H1 (cell line): ENCODE data around the gene KCNJ9. TPM values are rescaled to one million over a fixed set of nuclear protein-coding genes. Genes with fewer than 3 reads are reported as not detected.

Experiments used
- CTBP2 ChIP-seq: IDR thresholded peaks from 2 replicates; pipeline ENCODE4 v1.7.0; 2011; ENCODE audit warnings: borderline replicate concordance, mild to moderate bottlenecking, moderate library complexity, mixed read lengths, low read length; ENCODE audit not compliant: insufficient read depth, insufficient read length
- SIX5 ChIP-seq: IDR thresholded peaks from 2 replicates; pipeline ENCODE4 v1.6.1; 2011; ENCODE audit warnings: mild to moderate bottlenecking, low read depth, low read length
- polyA plus RNA-seq, 7 experiments: library from polyadenylated mRNA; depleted of rRNA in 3 of 7; stranded (reverse) in 5 of 7; unstranded in 2 of 7; fragments of >200 nt in 5 of 7; fragments of 200-250 nt in 2 of 7; gene quantifications; 1 replicate in 5 of 7; 2 replicates in 1 of 7; 4 replicates in 1 of 7; pipeline versions ENCODE4 v1.2.1 to v1.2.3, GENCODE V29; 2011 to 2013; ENCODE audit warnings: missing spikeins in 2 of 7, mixed read lengths in 2 of 7
- total RNA-seq: library from RNA; stranded (reverse); fragmentation: NEBNext Ultra II Directional; extraction: Animal tissue kit (Norgen Biotek cat#: 25700); gene quantifications from 2 replicates; pipeline ENCODE4 v1.2.1, GENCODE V29; 2021
- TF ChIP-seq, protein P1 (sequence below): fragments of 300-600 bp; sonication (generic); IDR thresholded peaks from 2 replicates; pipeline ENCODE4 v1.7.1; 2012; ENCODE audit warnings: low read length, moderate library complexity, mild to moderate bottlenecking, inconsistent platforms; ENCODE audit not compliant: insufficient replicate concordance

KCNJ9 gene
- total and polyA plus RNA-seq, 2 of the 8 experiments (the other 6 are each of a cell fraction or from before 2014, with no cell fraction given) = 0.02 to 0.13 TPM

DNA sequence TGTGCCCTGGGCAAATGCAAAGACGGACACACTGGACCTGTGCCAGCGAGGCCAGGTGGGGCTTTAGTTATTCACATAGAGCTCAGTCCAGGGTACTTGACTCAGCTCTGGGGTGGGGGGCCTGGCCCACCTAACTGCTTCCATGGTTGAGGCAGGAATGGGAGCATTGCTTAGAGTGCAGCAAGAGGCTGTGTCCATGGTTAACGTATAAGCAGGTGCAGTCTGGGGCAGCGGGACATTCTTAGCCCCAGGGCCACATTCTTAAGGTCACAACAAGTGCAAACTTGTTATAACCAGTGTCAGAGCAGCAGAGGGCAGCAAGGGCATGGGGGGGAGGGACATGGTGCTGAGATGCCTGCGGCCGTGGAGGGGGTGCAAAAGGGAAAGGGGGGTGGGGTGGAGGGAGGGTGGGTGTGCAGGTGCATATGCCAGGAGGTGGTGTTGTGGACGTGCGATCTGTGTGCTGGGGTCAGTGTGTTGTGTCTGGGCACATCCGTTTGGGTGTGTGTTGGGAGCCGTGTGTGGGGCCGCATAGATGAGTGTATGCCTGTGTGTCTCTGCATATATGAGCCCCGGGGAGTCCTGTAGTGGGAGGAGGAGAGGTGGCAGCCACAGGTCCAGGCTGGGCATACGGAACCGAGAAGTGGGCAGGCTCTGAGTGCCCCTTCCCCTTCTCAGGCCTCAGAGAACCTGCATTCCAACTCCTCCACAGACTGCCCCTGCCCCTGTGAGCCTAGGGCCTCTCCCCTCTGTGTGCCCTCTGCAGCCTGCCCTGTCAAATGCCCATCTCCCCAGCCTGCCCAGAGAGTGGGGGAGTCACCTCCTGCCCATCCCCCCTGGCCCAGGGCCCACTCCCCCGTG lies 19.7 kb upstream of the KCNJ9 start (continued):
- TF ChIP-seq, protein P1, sequence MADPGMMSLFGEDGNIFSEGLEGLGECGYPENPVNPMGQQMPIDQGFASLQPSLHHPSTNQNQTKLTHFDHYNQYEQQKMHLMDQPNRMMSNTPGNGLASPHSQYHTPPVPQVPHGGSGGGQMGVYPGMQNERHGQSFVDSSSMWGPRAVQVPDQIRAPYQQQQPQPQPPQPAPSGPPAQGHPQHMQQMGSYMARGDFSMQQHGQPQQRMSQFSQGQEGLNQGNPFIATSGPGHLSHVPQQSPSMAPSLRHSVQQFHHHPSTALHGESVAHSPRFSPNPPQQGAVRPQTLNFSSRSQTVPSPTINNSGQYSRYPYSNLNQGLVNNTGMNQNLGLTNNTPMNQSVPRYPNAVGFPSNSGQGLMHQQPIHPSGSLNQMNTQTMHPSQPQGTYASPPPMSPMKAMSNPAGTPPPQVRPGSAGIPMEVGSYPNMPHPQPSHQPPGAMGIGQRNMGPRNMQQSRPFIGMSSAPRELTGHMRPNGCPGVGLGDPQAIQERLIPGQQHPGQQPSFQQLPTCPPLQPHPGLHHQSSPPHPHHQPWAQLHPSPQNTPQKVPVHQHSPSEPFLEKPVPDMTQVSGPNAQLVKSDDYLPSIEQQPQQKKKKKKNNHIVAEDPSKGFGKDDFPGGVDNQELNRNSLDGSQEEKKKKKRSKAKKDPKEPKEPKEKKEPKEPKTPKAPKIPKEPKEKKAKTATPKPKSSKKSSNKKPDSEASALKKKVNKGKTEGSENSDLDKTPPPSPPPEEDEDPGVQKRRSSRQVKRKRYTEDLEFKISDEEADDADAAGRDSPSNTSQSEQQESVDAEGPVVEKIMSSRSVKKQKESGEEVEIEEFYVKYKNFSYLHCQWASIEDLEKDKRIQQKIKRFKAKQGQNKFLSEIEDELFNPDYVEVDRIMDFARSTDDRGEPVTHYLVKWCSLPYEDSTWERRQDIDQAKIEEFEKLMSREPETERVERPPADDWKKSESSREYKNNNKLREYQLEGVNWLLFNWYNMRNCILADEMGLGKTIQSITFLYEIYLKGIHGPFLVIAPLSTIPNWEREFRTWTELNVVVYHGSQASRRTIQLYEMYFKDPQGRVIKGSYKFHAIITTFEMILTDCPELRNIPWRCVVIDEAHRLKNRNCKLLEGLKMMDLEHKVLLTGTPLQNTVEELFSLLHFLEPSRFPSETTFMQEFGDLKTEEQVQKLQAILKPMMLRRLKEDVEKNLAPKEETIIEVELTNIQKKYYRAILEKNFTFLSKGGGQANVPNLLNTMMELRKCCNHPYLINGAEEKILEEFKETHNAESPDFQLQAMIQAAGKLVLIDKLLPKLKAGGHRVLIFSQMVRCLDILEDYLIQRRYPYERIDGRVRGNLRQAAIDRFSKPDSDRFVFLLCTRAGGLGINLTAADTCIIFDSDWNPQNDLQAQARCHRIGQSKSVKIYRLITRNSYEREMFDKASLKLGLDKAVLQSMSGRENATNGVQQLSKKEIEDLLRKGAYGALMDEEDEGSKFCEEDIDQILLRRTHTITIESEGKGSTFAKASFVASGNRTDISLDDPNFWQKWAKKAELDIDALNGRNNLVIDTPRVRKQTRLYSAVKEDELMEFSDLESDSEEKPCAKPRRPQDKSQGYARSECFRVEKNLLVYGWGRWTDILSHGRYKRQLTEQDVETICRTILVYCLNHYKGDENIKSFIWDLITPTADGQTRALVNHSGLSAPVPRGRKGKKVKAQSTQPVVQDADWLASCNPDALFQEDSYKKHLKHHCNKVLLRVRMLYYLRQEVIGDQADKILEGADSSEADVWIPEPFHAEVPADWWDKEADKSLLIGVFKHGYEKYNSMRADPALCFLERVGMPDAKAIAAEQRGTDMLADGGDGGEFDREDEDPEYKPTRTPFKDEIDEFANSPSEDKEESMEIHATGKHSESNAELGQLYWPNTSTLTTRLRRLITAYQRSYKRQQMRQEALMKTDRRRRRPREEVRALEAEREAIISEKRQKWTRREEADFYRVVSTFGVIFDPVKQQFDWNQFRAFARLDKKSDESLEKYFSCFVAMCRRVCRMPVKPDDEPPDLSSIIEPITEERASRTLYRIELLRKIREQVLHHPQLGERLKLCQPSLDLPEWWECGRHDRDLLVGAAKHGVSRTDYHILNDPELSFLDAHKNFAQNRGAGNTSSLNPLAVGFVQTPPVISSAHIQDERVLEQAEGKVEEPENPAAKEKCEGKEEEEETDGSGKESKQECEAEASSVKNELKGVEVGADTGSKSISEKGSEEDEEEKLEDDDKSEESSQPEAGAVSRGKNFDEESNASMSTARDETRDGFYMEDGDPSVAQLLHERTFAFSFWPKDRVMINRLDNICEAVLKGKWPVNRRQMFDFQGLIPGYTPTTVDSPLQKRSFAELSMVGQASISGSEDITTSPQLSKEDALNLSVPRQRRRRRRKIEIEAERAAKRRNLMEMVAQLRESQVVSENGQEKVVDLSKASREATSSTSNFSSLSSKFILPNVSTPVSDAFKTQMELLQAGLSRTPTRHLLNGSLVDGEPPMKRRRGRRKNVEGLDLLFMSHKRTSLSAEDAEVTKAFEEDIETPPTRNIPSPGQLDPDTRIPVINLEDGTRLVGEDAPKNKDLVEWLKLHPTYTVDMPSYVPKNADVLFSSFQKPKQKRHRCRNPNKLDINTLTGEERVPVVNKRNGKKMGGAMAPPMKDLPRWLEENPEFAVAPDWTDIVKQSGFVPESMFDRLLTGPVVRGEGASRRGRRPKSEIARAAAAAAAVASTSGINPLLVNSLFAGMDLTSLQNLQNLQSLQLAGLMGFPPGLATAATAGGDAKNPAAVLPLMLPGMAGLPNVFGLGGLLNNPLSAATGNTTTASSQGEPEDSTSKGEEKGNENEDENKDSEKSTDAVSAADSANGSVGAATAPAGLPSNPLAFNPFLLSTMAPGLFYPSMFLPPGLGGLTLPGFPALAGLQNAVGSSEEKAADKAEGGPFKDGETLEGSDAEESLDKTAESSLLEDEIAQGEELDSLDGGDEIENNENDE = no peak
- TF ChIP-seq SIX5 = no peak
- no peak for TF ChIP-seq CTBP2
